ENCODE data around the gene TMEM203. TPM values are rescaled to one million over a fixed set of nuclear protein-coding genes. Genes with fewer than 3 reads are reported as not detected.

TMEM203 gene
- total and polyA plus RNA-seq, 10 of the 15 experiments (the other 5 are each of a cell fraction or from before 2014, with no cell fraction given), result 7.2 to 68.1 (median 33.8) TPM

- ChIA-PET CTCF (no interaction called here), RAD21 (ENCODE audit: unreplicated experiment) (no interaction called here), POLR2A (interaction anchor here (1.1 to 1.8 kb wide), 2 partner anchors 10 to 11 kb away, joined by 5 to 10 read pairs; no protein-coding TSS in a partner anchor), SMC1A (ENCODE audit: uncharacterized antibody, unreplicated experiment) (no interaction called here)
- Histone ChIP-seq H3K4me2 (ENCODE audit: control insufficient read depth, insufficient read depth) (no peak overlapping the region), H3K4me3 (no peak overlapping the region), H3K4me1 (ENCODE audit: control insufficient read depth, insufficient read depth, low read length) (peaks cover 28% of the 10 kb centered on the region), H3K9me3 (replicated peaks; ENCODE audit: control insufficient read depth, insufficient read depth, low read length) (no peaks in the 10 kb centered on the region; the same call in 2 of the 3 replicates), H3K36me3 (ENCODE audit: control insufficient read depth in 2 of 2, insufficient read depth in 2 of 2, low read length in 1 of 2) (no peaks in the 10 kb centered on the region), H3K27me3 (replicated peaks in 1 of 2; ENCODE audit: control insufficient read depth in 2 of 2, insufficient read depth in 2 of 2, low read length in 1 of 2) (no peaks in the 10 kb centered on the region), H3K79me2 (ENCODE audit: control insufficient read depth, insufficient read depth, low read length) (no peaks in the 10 kb centered on the region), H2AFZ (ENCODE audit: control insufficient read depth, low read depth, low read length) (no peak overlapping the region), H4K20me1 (ENCODE audit: control insufficient read depth, insufficient read depth) (no peaks in the 10 kb centered on the region), H3K9ac (ENCODE audit: control insufficient read depth, insufficient read depth, low read length) (no peak overlapping the region), H3K27ac (ENCODE audit: control insufficient read depth, insufficient read depth) (no peak overlapping the region)
- in situ Hi-C loops (cut with MboI) (no loop called here), intact Hi-C loops (cut with micrococcal nuclease; ENCODE audit: unreplicated experiment) (no loop called here)
- no peak for DNase-seq (ENCODE audit: low read depth, low spot score)
- no peak for TF ChIP-seq CHD4 (IDR thresholded peaks at IDR 0.05)
- TF ChIP-seq MYB (IDR thresholded peaks at IDR 0.05; ENCODE audit: borderline replicate concordance, low read depth, low read length), result no peak
- FAIRE-seq, result no peak
- WGBS (ENCODE audit: insufficient coverage, insufficient replicate concordance, low lambda C conversion rate, missing lambda C conversion rate), result 67% methylated on average over 37 of the region's 56 CpGs
- BruUV-seq (replicated peaks), result no TSS peak
- no peak for ATAC-seq
These were observed 44.5 kb downstream of the TMEM203 start for GRCh38 chr9:137160716-137161557.

- no TSS peak for BruUV-seq (replicated peaks)
- CTCF ChIA-PET, result no interaction called here
- no peaks in the 10 kb centered on the region for H3K36me3 ChIP-seq (ENCODE audit: control insufficient read depth in 2 of 2, insufficient read depth in 2 of 2, low read length in 1 of 2)
- no peaks in the 10 kb centered on the region for H4K20me1 ChIP-seq (ENCODE audit: control insufficient read depth, insufficient read depth)
- H3K9ac ChIP-seq (ENCODE audit: control insufficient read depth, insufficient read depth, low read length), result no peak overlapping the region
- no peak overlapping the region for H3K4me3 ChIP-seq
- no peak overlapping the region for H2AFZ ChIP-seq (ENCODE audit: control insufficient read depth, low read depth, low read length)
- H3K9me3 ChIP-seq (replicated peaks; ENCODE audit: control insufficient read depth, insufficient read depth, low read length), result no peaks in the 10 kb centered on the region; the same call in 2 of the 3 replicates
- ATAC-seq (no peak), DNase-seq (ENCODE audit: low read depth, low spot score) (no peak), FAIRE-seq (no peak)
- H3K4me1 ChIP-seq (ENCODE audit: control insufficient read depth, insufficient read depth, low read length), result peaks cover 28% of the 10 kb centered on the region
- in situ Hi-C loops (cut with MboI), result no loop called here
- H3K27me3 ChIP-seq (replicated peaks in 1 of 2; ENCODE audit: control insufficient read depth in 2 of 2, insufficient read depth in 2 of 2, low read length in 1 of 2), result no peaks in the 10 kb centered on the region
- TF ChIP-seq PAX5 (IDR thresholded peaks at IDR 0.05; ENCODE audit: borderline replicate concordance, low read depth, low read length) (no peak), ASH2L (IDR thresholded peaks at IDR 0.05; ENCODE audit: borderline replicate concordance, low read depth) (no peak), ZBTB4 (CRISPR knock-in tag; IDR thresholded peaks at IDR 0.05) (no peak), BRCA1 (IDR thresholded peaks at IDR 0.05; ENCODE audit: low read depth, low read length) (no peak), TARDBP (IDR thresholded peaks at IDR 0.05; ENCODE audit: borderline replicate concordance) (no peak), PAX8 (IDR thresholded peaks at IDR 0.05) (no peak)
- SMC1A ChIA-PET (ENCODE audit: uncharacterized antibody, unreplicated experiment), result no interaction called here
- H3K79me2 ChIP-seq (ENCODE audit: control insufficient read depth, insufficient read depth, low read length), result no peaks in the 10 kb centered on the region
- POLR2A ChIA-PET, result interaction anchor here (1.1 to 3.7 kb wide), 3 partner anchors 9 to 30 kb away, joined by 4 to 37 read pairs (median 10); partner anchors contain the start of gene LRRC26
- intact Hi-C loops (cut with micrococcal nuclease; ENCODE audit: unreplicated experiment), result no loop called here
- RAD21 ChIA-PET (ENCODE audit: unreplicated experiment), result interaction anchor here (0.5 to 1.2 kb wide), 2 partner anchors 9 to 32 kb away, joined by 3 to 11 read pairs; no protein-coding TSS in a partner anchor
- no peak overlapping the region for H3K27ac ChIP-seq (ENCODE audit: control insufficient read depth, insufficient read depth)
- no peak overlapping the region; the same call in 1 of the 2 replicates for H3K4me2 ChIP-seq (ENCODE audit: control insufficient read depth, insufficient read depth)
- 46% methylated on average over 15 of the region's 17 CpGs for WGBS (ENCODE audit: insufficient coverage, insufficient replicate concordance, low lambda C conversion rate, missing lambda C conversion rate)
These were observed 45.4 kb downstream of the TMEM203 start for GRCh38 chr9:137160054-137160425.

All from GM12878 (cell line).